Measurements from ENCODE around the gene KCNH1.

- TF ChIP-seq, protein P1, sequence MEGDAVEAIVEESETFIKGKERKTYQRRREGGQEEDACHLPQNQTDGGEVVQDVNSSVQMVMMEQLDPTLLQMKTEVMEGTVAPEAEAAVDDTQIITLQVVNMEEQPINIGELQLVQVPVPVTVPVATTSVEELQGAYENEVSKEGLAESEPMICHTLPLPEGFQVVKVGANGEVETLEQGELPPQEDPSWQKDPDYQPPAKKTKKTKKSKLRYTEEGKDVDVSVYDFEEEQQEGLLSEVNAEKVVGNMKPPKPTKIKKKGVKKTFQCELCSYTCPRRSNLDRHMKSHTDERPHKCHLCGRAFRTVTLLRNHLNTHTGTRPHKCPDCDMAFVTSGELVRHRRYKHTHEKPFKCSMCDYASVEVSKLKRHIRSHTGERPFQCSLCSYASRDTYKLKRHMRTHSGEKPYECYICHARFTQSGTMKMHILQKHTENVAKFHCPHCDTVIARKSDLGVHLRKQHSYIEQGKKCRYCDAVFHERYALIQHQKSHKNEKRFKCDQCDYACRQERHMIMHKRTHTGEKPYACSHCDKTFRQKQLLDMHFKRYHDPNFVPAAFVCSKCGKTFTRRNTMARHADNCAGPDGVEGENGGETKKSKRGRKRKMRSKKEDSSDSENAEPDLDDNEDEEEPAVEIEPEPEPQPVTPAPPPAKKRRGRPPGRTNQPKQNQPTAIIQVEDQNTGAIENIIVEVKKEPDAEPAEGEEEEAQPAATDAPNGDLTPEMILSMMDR (IDR thresholded peaks at IDR 0.05) = no peak
- no peak for TF ChIP-seq POLR2A (IDR thresholded peaks at IDR 0.05)
These were observed 15.4 kb downstream of the KCNH1 start for GRCh38 chr1:211118407-211119102.

Data from testis (tissue), 2 donors.